Measurements from ENCODE around the gene MBD3L2B.
A peak's percentile ranks its signal among the peaks of the same experiment; 100 is the strongest.
"Not testable (repeated sequence)": the region's sequence is repeated elsewhere in the genome, so short reads cannot be mapped to it uniquely, and the experiment has no call there.

Gene MBD3L2B

GRCh38 chr19:7030278-7030677 is 9.0 kb upstream of the MBD3L2B start, which contains the start of gene MBD3L5:
Gene MBD3L5, plus strand, starts transcription at chr19:7030578. Its CDS starts 34 bp downstream, at chr19:7030612.
- H3K9me3 ChIP-seq; H3K27me3 ChIP-seq; H3K4me1 ChIP-seq (ENCODE audit: control insufficient read depth in 1 of 2, insufficient read depth in 1 of 2, low read depth in 1 of 2, low read length in 1 of 2); H3K4me3 ChIP-seq (ENCODE audit: low read depth in 1 of 2, low read length in 1 of 2); H3K27ac ChIP-seq; H3K36me3 ChIP-seq: not testable (repeated sequence)

DNA sequence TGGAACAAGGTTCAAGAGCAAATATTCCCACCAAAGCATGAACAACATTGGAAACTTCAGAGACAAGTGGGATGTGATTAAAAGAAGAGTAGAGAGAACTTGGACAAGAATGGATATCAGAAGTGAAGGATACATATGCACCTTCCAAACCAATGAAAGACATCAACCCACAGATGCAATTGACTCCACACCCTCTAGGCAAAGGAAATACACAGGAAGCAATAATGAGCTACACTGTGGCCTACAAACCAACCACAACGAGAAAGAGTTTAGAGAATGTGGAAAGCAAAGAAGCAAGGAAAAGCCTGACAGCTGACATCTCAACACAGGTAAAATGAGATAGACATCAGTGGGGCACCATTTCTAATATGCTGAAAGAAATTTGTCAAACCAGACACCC is 7.6 kb upstream of the MBD3L2B start:
- H3K27me3 ChIP-seq; H3K36me3 ChIP-seq; H3K4me1 ChIP-seq (ENCODE audit: control insufficient read depth in 1 of 2, insufficient read depth in 1 of 2, low read depth in 1 of 2, low read length in 1 of 2); H3K27ac ChIP-seq; H3K4me3 ChIP-seq (ENCODE audit: low read depth in 1 of 2, low read length in 1 of 2); H3K9me3 ChIP-seq: not testable (repeated sequence)

DNA sequence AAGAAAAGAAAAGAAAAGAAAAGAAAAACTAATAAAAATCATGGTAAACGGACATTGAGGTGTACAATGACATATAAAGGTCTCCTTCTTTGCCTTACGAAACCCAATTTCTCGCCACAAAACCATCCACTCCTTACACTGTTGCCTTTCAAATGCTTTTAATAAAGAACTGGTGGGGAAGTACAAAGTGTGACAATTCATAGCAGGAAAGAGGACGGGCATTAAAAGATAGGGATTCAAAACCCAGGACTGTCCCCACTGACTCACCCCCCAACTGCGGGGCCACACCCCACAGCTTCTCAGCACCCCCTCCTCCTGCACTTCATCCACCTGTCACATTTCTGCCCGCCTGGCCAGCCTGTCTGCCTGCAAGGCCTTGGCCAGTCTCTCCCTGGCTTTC is 2.4 kb downstream of the MBD3L2B start:
- no peaks in the 10 kb centered on the region for H3K4me1 ChIP-seq (ENCODE audit: control insufficient read depth in 1 of 2, insufficient read depth in 1 of 2, low read depth in 1 of 2, low read length in 1 of 2)
- no peak overlapping the region for H3K4me3 ChIP-seq (ENCODE audit: low read depth in 1 of 2, low read length in 1 of 2)
- H3K36me3 ChIP-seq, result no peaks in the 10 kb centered on the region
- H3K27me3 ChIP-seq, result no peaks in the 10 kb centered on the region
- no peaks in the 10 kb centered on the region for H3K9me3 ChIP-seq
- TF ChIP-seq, protein P1, sequence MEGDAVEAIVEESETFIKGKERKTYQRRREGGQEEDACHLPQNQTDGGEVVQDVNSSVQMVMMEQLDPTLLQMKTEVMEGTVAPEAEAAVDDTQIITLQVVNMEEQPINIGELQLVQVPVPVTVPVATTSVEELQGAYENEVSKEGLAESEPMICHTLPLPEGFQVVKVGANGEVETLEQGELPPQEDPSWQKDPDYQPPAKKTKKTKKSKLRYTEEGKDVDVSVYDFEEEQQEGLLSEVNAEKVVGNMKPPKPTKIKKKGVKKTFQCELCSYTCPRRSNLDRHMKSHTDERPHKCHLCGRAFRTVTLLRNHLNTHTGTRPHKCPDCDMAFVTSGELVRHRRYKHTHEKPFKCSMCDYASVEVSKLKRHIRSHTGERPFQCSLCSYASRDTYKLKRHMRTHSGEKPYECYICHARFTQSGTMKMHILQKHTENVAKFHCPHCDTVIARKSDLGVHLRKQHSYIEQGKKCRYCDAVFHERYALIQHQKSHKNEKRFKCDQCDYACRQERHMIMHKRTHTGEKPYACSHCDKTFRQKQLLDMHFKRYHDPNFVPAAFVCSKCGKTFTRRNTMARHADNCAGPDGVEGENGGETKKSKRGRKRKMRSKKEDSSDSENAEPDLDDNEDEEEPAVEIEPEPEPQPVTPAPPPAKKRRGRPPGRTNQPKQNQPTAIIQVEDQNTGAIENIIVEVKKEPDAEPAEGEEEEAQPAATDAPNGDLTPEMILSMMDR (IDR thresholded peaks at IDR 0.05), result no peak
- H3K27ac ChIP-seq, result no peak overlapping the region

GRCh38 chr19:7013678-7014077 is 7.6 kb downstream of the MBD3L2B start:
- Histone ChIP-seq H3K4me1 (ENCODE audit: control insufficient read depth in 1 of 2, insufficient read depth in 1 of 2, low read depth in 1 of 2, low read length in 1 of 2) (peaks cover 12 to 13% of the 10 kb centered on the region in 2 experiments), H3K4me3 (ENCODE audit: low read depth in 1 of 2, low read length in 1 of 2) (no peak overlapping the region), H3K27me3 (no peaks in the 10 kb centered on the region), H3K27ac (no peak overlapping the region), H3K36me3 (no peaks in the 10 kb centered on the region), H3K9me3 (no peaks in the 10 kb centered on the region)
- TF ChIP-seq, protein P1 (IDR thresholded peaks at IDR 0.05), result no peak

- Histone ChIP-seq H3K4me3 (ENCODE audit: low read depth in 1 of 2, low read length in 1 of 2) (no peak overlapping the region), H3K36me3 (no peaks in the 10 kb centered on the region), H3K27me3 (no peaks in the 10 kb centered on the region), H3K9me3 (no peaks in the 10 kb centered on the region), H3K27ac (no peak overlapping the region), H3K4me1 (ENCODE audit: control insufficient read depth in 1 of 2, insufficient read depth in 1 of 2, low read depth in 1 of 2, low read length in 1 of 2) (peaks cover 23 to 24% of the 10 kb centered on the region in 2 experiments)
- TF ChIP-seq, protein P1 (IDR thresholded peaks at IDR 0.05), result no peak
These were observed 10.3 kb downstream of the MBD3L2B start for GRCh38 chr19:7010722-7011593.

GRCh38 chr19:7007859-7008258 is 13.4 kb downstream of the MBD3L2B start:
- Histone ChIP-seq H3K4me1 (ENCODE audit: control insufficient read depth in 1 of 2, insufficient read depth in 1 of 2, low read depth in 1 of 2, low read length in 1 of 2) (peaks cover 23 to 24% of the 10 kb centered on the region in 2 experiments), H3K4me3 (ENCODE audit: low read depth in 1 of 2, low read length in 1 of 2) (no peak overlapping the region), H3K27me3 (no peaks in the 10 kb centered on the region), H3K36me3 (no peaks in the 10 kb centered on the region), H3K9me3 (no peaks in the 10 kb centered on the region), H3K27ac (peak overlapping the region; percentile 46)
- TF ChIP-seq, protein P1 (IDR thresholded peaks at IDR 0.05), result no peak
